Cardiac fibroblast (primary cell): ENCODE data around the gene SLC12A7.

Experiments used
- DNase-seq, 2 donors: peaks; one replicate each; pipeline versions ENCODE4 v3.0.0 to v3.0.0-alpha.2; 2010; ENCODE audit warnings: low read depth in 2 of 2
- H3K4me3 ChIP-seq, 2 donors: replicated peaks in 1 of 2; 1 replicate in 1 of 2; 2 replicates in 1 of 2; pipeline ENCODE4 v1.5.1; 2011; ENCODE audit warnings: low read depth in 2 of 2, low read length in 2 of 2, mild to moderate bottlenecking in 2 of 2, moderate library complexity in 1 of 2
- CTCF ChIP-seq: IDR thresholded peaks from one replicate; pipeline ENCODE4 v1.5.1; 2011; ENCODE audit warnings: low read depth, mild to moderate bottlenecking, low read length, inconsistent platforms

SLC12A7 gene

GRCh38 chr5:1156754-1157460, 45.0 kb upstream of the SLC12A7 start:
- no peak for TF ChIP-seq CTCF
- DNase-seq, result no peak
- H3K4me3 ChIP-seq, result no peak overlapping the region

GRCh38 chr5:1156033-1156753, 44.3 kb upstream of the SLC12A7 start:
- no peak for DNase-seq
- no peak for TF ChIP-seq CTCF
- no peak overlapping the region for H3K4me3 ChIP-seq

GRCh38 chr5:1155191-1156032, 43.5 kb upstream of the SLC12A7 start:
- TF ChIP-seq CTCF, result no peak
- no peak for DNase-seq
- H3K4me3 ChIP-seq, result no peak overlapping the region

GRCh38 chr5:1153428-1153827, 41.6 kb upstream of the SLC12A7 start:
- DNase-seq, result no peak
- TF ChIP-seq CTCF, result no peak
- H3K4me3 ChIP-seq, result no peak overlapping the region

GRCh38 chr5:1152771-1153282, 41.0 kb upstream of the SLC12A7 start:
- H3K4me3 ChIP-seq, result no peak overlapping the region
- DNase-seq, result no peak
- no peak for TF ChIP-seq CTCF

GRCh38 chr5:1152156-1152555, 40.3 kb upstream of the SLC12A7 start:
- DNase-seq, result no peak
- no peak for TF ChIP-seq CTCF
- H3K4me3 ChIP-seq, result no peak overlapping the region
